T follicular helper cell (primary cell): ENCODE data around the gene NLGN1.

Experiments used
- DNase-seq: peaks from one replicate; pipeline ENCODE4 v3.0.0-alpha.2; 2020; ENCODE audit warnings: low read depth

The NLGN1 gene

DNA sequence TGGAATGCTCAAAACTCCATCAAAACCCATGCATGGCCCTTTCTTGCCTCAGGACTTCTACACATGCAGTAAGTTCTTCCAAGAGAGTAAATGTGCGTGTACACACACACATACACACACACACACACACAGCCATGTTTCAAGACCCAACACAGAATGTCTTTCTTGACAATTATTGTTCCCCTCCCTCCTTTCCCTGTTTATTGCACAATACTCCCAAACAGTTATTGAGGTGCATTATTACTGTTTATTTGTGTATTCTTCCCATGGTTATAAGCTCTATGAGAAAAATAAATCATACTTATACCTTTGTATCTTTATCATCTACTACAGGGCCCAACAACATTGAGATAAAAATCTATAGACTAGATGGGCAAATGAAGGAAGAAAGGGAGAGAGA, 937.8 kb downstream of the NLGN1 start:
- DNase-seq, result no peak

DNA sequence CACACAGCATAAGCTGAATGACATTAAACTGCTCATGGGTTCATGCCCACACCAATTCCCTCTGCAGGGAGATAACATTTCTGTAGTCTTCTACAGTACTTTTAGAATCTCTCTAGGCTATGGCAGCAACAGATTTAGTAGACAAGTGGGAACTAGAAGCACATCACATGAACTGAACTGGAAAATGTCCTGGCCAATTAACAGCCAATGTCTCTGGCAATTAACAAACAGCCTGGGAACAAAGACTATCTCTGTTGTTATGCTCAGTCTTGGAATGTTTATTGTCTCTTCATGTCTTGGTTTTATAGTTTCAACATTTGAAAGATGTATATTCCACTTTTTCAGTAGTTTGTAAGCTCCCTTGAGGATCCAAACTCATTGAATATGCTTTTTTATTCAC, 938.4 kb downstream of the NLGN1 start:
- no peak for DNase-seq
